ENCODE results near the gene GPA33.

DNA sequence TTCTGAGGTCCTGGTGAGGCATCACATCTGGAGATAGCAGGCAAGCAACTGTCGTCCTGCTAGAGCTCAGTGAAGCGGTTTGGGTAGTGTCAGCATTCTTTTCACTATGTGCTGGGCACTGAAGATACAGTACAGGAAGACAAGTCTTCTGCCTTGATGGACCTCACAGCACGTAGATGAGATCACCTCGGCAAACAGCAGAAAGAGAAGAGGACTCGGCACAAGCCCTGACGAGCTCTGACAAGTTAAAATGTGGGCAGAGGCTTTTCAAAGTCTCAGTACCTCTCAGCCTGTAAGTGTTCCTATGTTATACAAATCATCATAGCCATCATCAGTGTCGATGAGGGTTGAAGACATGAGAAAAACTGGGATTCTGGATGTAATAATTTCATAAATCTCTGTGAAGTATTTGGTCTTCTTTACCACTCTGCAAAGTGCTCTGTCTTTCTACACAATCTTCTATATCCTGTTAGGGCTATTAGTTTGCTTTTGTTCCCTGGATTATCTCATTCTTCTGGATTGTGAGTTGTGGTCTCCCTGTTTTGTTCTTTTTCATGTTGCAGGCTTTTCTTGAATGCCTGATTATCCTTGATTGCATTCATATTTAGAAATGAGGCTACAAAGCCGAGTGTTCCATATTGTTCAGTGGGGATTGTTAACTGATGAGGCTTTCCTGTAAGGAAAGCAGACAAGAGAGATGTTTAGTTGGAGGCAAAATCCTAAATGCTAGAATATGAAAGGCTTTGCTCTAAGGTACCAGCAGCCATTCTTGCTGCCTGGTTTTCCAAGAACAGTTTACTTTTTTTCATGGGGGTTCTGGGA, 76.9 kb downstream of the GPA33 start:
- TF ChIP-seq, protein P1, sequence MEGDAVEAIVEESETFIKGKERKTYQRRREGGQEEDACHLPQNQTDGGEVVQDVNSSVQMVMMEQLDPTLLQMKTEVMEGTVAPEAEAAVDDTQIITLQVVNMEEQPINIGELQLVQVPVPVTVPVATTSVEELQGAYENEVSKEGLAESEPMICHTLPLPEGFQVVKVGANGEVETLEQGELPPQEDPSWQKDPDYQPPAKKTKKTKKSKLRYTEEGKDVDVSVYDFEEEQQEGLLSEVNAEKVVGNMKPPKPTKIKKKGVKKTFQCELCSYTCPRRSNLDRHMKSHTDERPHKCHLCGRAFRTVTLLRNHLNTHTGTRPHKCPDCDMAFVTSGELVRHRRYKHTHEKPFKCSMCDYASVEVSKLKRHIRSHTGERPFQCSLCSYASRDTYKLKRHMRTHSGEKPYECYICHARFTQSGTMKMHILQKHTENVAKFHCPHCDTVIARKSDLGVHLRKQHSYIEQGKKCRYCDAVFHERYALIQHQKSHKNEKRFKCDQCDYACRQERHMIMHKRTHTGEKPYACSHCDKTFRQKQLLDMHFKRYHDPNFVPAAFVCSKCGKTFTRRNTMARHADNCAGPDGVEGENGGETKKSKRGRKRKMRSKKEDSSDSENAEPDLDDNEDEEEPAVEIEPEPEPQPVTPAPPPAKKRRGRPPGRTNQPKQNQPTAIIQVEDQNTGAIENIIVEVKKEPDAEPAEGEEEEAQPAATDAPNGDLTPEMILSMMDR (conservative IDR thresholded peaks at IDR 0.05), result no peak
- no peak for TF ChIP-seq EZH2 (IDR thresholded peaks at IDR 0.05; ENCODE audit: low read depth)
